HEK293 (cell line): ENCODE results near the gene CD81.
A peak's percentile ranks its signal among the peaks of the same experiment; 100 is the strongest.

ENCODE experiments used
- CTCF ChIA-PET: fragments of 350-600 bp; formaldehyde crosslinking; extraction: SDS; loops from one replicate; lab custom pipeline; 2021; ENCODE audit warnings: antibody characterized with exemption; lab: Yijun Ruan, JAX
- POLR2A ChIA-PET: fragments of 300-600 bp; formaldehyde crosslinking; extraction: SDS; loops from one replicate; lab custom pipeline; 2020; ENCODE audit warnings: antibody characterized with exemption, inconsistent platforms; lab: Yijun Ruan, JAX
- H3K27ac ChIP-seq: fragments of 200-500 bp; sonication (Bioruptor generic); 2 replicates; pipeline ENCODE4 v1.5.1; 2014; ENCODE audit warnings: low read depth, low read length, control low read depth, inconsistent platforms; ENCODE audit errors: extremely low read depth
- H3K36me3 ChIP-seq, 2 experiments: fragments of 200-500 bp in 1 of 2; sonication (Bioruptor generic) in 1 of 2; 1 replicate in 1 of 2; 2 replicates in 1 of 2; pipeline ENCODE4 v1.5.1; 2014 to 2017; ENCODE audit warnings: inconsistent platforms in 2 of 2, low read length in 2 of 2; ENCODE audit not compliant: control insufficient read depth in 2 of 2, insufficient read depth in 1 of 2
- H3K4me1 ChIP-seq: fragments of 200-500 bp; sonication (Bioruptor generic); 2 replicates; pipeline ENCODE4 v1.5.1; 2014; ENCODE audit warnings: mild to moderate bottlenecking, low read length, inconsistent platforms; ENCODE audit not compliant: control insufficient read depth, insufficient read depth
- H3K4me3 ChIP-seq: 2 replicates; pipeline ENCODE4 v1.5.1; 2011; ENCODE audit warnings: low read depth, mild to moderate bottlenecking, control low read depth, low read length, moderate library complexity
- H3K9me3 ChIP-seq: fragments of 200-500 bp; sonication (Bioruptor generic); 2 replicates; pipeline ENCODE4 v1.5.1; 2014; ENCODE audit warnings: low read depth, low read length, inconsistent platforms; ENCODE audit not compliant: control insufficient read depth, insufficient read depth
- EGR2 ChIP-seq: fragments of 450-650 bp; formaldehyde crosslinking; IDR thresholded peaks from 2 replicates; pipeline ENCODE4 v1.5.1; 2016; ENCODE audit warnings: low read depth, missing biosample characterization, missing genetic modification characterization
- GLI2 ChIP-seq: fragments of 450-650 bp; formaldehyde crosslinking; IDR thresholded peaks from 2 replicates; pipeline ENCODE4; 2017; ENCODE audit warnings: missing biosample characterization, missing genetic modification characterization, low read depth, borderline replicate concordance
- PRDM10 ChIP-seq: fragments of 450-650 bp; formaldehyde crosslinking; IDR thresholded peaks from 2 replicates; pipeline ENCODE4 v1.5.1; 2016; ENCODE audit warnings: missing biosample characterization, missing genetic modification characterization
- TSHZ1 ChIP-seq: fragments of 450-650 bp; formaldehyde crosslinking; IDR thresholded peaks from 2 replicates; pipeline ENCODE4 v1.5.1; 2016; ENCODE audit warnings: missing biosample characterization, missing genetic modification characterization, borderline replicate concordance
- ZBTB11 ChIP-seq: fragments of 450-650 bp; formaldehyde crosslinking; conservative IDR thresholded peaks from 2 replicates; pipeline ENCODE4 v1.5.1; 2016; ENCODE audit warnings: low read depth, missing biosample characterization, missing genetic modification characterization
- ZBTB48 ChIP-seq: fragments of 450-650 bp; formaldehyde crosslinking; IDR thresholded peaks from 2 replicates; pipeline ENCODE4 v1.5.1; 2016; ENCODE audit warnings: missing biosample characterization, missing genetic modification characterization
- ZFHX2 ChIP-seq: fragments of 450-650 bp; formaldehyde crosslinking; conservative IDR thresholded peaks from 2 replicates; pipeline ENCODE4 v1.5.1; 2016; ENCODE audit warnings: missing biosample characterization, missing genetic modification characterization
- ZNF10 ChIP-seq: fragments of 450-650 bp; formaldehyde crosslinking; IDR thresholded peaks from 2 replicates; pipeline ENCODE4 v1.5.1; 2017; ENCODE audit warnings: missing biosample characterization, missing genetic modification characterization
- ZNF132 ChIP-seq: fragments of 450-650 bp; formaldehyde crosslinking; IDR thresholded peaks from 2 replicates; pipeline ENCODE4 v1.5.1; 2017; ENCODE audit warnings: missing biosample characterization, missing genetic modification characterization, borderline replicate concordance
- ZNF280D ChIP-seq: fragments of 450-650 bp; formaldehyde crosslinking; IDR thresholded peaks from 2 replicates; pipeline ENCODE4 v1.5.1; 2016; ENCODE audit warnings: missing biosample characterization, missing genetic modification characterization
- ZNF548 ChIP-seq: fragments of 450-650 bp; formaldehyde crosslinking; IDR thresholded peaks from 2 replicates; pipeline ENCODE4 v1.5.1; 2016; ENCODE audit warnings: missing biosample characterization, missing genetic modification characterization
- ZNF555 ChIP-seq: fragments of 450-650 bp; formaldehyde crosslinking; conservative IDR thresholded peaks from 2 replicates; pipeline ENCODE4 v1.5.1; 2017; ENCODE audit warnings: missing biosample characterization, mild to moderate bottlenecking, missing genetic modification characterization, inconsistent platforms
- ZNF626 ChIP-seq: fragments of 450-650 bp; sonication (Bioruptor Pico); formaldehyde crosslinking; IDR thresholded peaks from 2 replicates; pipeline ENCODE4 v1.5.1; 2018; ENCODE audit warnings: missing biosample characterization, missing genetic modification characterization, inconsistent platforms
- ZNF707 ChIP-seq: fragments of 450-650 bp; formaldehyde crosslinking; IDR thresholded peaks from 2 replicates; pipeline ENCODE4 v1.5.1; 2016; ENCODE audit warnings: missing biosample characterization, missing genetic modification characterization
- ZNF792 ChIP-seq: fragments of 450-650 bp; formaldehyde crosslinking; IDR thresholded peaks from 2 replicates; pipeline ENCODE4 v1.5.1; 2016; ENCODE audit warnings: missing biosample characterization, missing genetic modification characterization
- ZNF830 ChIP-seq: fragments of 450-650 bp; IDR thresholded peaks from 2 replicates; pipeline ENCODE4 v1.5.0; 2018; ENCODE audit warnings: missing biosample characterization, missing genetic modification characterization, low read depth, mild to moderate bottlenecking, moderate library complexity

The CD81 gene

GRCh38 chr11:2416765-2417164, 39.7 kb downstream of the CD81 start:
- ChIA-PET CTCF (interaction anchor here (0.6 to 9.2 kb wide), 3 partner anchors 114 to 218 kb away, joined by 3 to 297 read pairs (median 11); partner anchors contain the start of genes C11orf21 and TSPAN32), POLR2A (interaction anchor here (0.5 kb wide), 1 partner anchor 40 kb away, joined by 3 read pairs; no protein-coding TSS in a partner anchor)
- no peak overlapping the region for H3K27ac ChIP-seq
- H3K4me1 ChIP-seq: no peaks in the 10 kb centered on the region
- no peak overlapping the region for H3K4me3 ChIP-seq
- TF ChIP-seq GLI2 (tag by site-specific recombination) (no peak), TSHZ1 (tag by site-specific recombination) (no peak), ZBTB11 (no peak), ZBTB48 (tag by site-specific recombination) (no peak), ZNF555 (tag by site-specific recombination) (no peak), ZNF830 (tag by site-specific recombination) (no peak), PRDM10 (tag by site-specific recombination) (no peak), ZNF626 (tag by site-specific recombination) (no peak)
- no peaks in the 10 kb centered on the region for H3K9me3 ChIP-seq
- H3K36me3 ChIP-seq: no peaks in the 10 kb centered on the region

GRCh38 chr11:2417856-2418692, 41.0 kb downstream of the CD81 start:
- Histone ChIP-seq H3K4me1 (no peaks in the 10 kb centered on the region), H3K9me3 (no peaks in the 10 kb centered on the region), H3K36me3 (no peaks in the 10 kb centered on the region), H3K27ac (no peak overlapping the region), H3K4me3 (no peak overlapping the region)
- CTCF ChIA-PET: interaction anchor here (0.6 to 11.2 kb wide), 9 partner anchors 12 to 391 kb away, joined by 3 to 297 read pairs (median 29); partner anchors contain the start of genes C11orf21, TSPAN32 and TSSC4
- TF ChIP-seq ZNF792: no peak
- TF ChIP-seq ZNF280D (tag by site-specific recombination): no peak
- no peak for TF ChIP-seq ZNF132 (tag by site-specific recombination)
- TF ChIP-seq ZFHX2 (tag by site-specific recombination): peak; percentile 57
- no peak for TF ChIP-seq ZNF10 (tag by site-specific recombination)
- no peak for TF ChIP-seq ZNF548 (tag by site-specific recombination)
- no peak for TF ChIP-seq ZNF707 (tag by site-specific recombination)
- TF ChIP-seq EGR2: peak; percentile 35
- POLR2A ChIA-PET: no interaction called here
